T-helper 1 cell treated with Interleukin-12 subunit alpha and Interleukin-12 subunit beta and Interleukin-4 antibody, amounts not matched to agents 30 ng/mL and 1 ng/mL, for 36 hours (primary cell): Measurements from ENCODE around the gene AHCTF1. TPM values are rescaled to one million over a fixed set of nuclear protein-coding genes. Genes with fewer than 3 reads are reported as not detected.

Experiments
- intact Hi-C: fragments of 100-400 bp; cut with micrococcal nuclease; formaldehyde crosslinking; loops from one replicate; pipeline ENCODE4 v1.15.1; 2024
- total RNA-seq: library from RNA; stranded (reverse); gene quantifications from 2 replicates; pipeline ENCODE4 v1.2.3, GENCODE V29; 2022

AHCTF1 gene
- total RNA-seq = 38.2 and 41.0 TPM in 2 replicates

- intact Hi-C loops = loop anchor here (1.0 to 10.0 kb wide), 15 partner anchors 24 to 1961 kb away; partner anchors contain the start of genes CNST, SCCPDH, SMYD3 and TFB2M
Observed at GRCh38 chr1:246931549-246932365, at the start of gene AHCTF1. Gene AHCTF1 (minus strand): TSS chr1:246931948. CDS start chr1:246918370, 13,578 bp downstream.

- intact Hi-C loops = no loop called here
Observed at GRCh38 chr1:246978785-246979184, 47.0 kb upstream of the AHCTF1 start.

GRCh38 chr1:246978281-246978680 lies 46.5 kb upstream of the AHCTF1 start:
- intact Hi-C loops = no loop called here

GRCh38 chr1:246971969-246972368 lies 40.2 kb upstream of the AHCTF1 start:
- intact Hi-C loops = loop anchor here (1.0 kb wide), 2 partner anchors 65 to 283 kb away; no protein-coding TSS in a partner anchor

- intact Hi-C loops = loop anchor here (1.0 kb wide), 2 partner anchors 64 to 282 kb away; no protein-coding TSS in a partner anchor
Observed at GRCh38 chr1:246971090-246971721, 39.5 kb upstream of the AHCTF1 start.

- intact Hi-C loops = no loop called here
Observed at GRCh38 chr1:246969621-246970020, 37.9 kb upstream of the AHCTF1 start.

GRCh38 chr1:246966502-246966901 lies 34.8 kb upstream of the AHCTF1 start:
- intact Hi-C loops = no loop called here

- intact Hi-C loops = no loop called here
Observed at GRCh38 chr1:246959944-246960693, 28.4 kb upstream of the AHCTF1 start.

GRCh38 chr1:246954126-246954525 lies 22.4 kb upstream of the AHCTF1 start:
- intact Hi-C loops = no loop called here

- intact Hi-C loops = no loop called here
Observed at GRCh38 chr1:246951413-246951812, 19.7 kb upstream of the AHCTF1 start.

GRCh38 chr1:246949956-246950355 lies 18.2 kb upstream of the AHCTF1 start:
- intact Hi-C loops = no loop called here

- intact Hi-C loops = no loop called here
Observed at GRCh38 chr1:246947255-246947654, 15.5 kb upstream of the AHCTF1 start.

- intact Hi-C loops = no loop called here
Observed at GRCh38 chr1:246946366-246946765, 14.6 kb upstream of the AHCTF1 start.

- intact Hi-C loops = loop anchor here (5.0 to 10.0 kb wide), 4 partner anchors 602 to 1777 kb away; no protein-coding TSS in a partner anchor
Observed at GRCh38 chr1:246934765-246935164, 3.0 kb upstream of the AHCTF1 start.

- intact Hi-C loops = loop anchor here (2.0 to 10.0 kb wide), 5 partner anchors 602 to 1963 kb away; no protein-coding TSS in a partner anchor
Observed at GRCh38 chr1:246933893-246934292, 2.1 kb upstream of the AHCTF1 start.

GRCh38 chr1:246932366-246932700 lies 585 bp upstream of the AHCTF1 start:
- intact Hi-C loops = loop anchor here (1.0 to 10.0 kb wide), 12 partner anchors 25 to 1962 kb away; partner anchors contain the start of genes CNST, SCCPDH, TFB2M and ZNF496

GRCh38 chr1:246930830-246931548 lies 759 bp downstream of the AHCTF1 start:
- intact Hi-C loops = loop anchor here (2.0 to 10.0 kb wide), 7 partner anchors 38 to 1896 kb away; partner anchors contain the start of gene SMYD3

GRCh38 chr1:246925997-246926626 lies 5.6 kb downstream of the AHCTF1 start:
- intact Hi-C loops = no loop called here

GRCh38 chr1:246923900-246924299 lies 7.8 kb downstream of the AHCTF1 start:
- intact Hi-C loops = loop anchor here (5.0 kb wide), 1 partner anchor 1307 kb away; no protein-coding TSS in a partner anchor

GRCh38 chr1:246923482-246923881 lies 8.3 kb downstream of the AHCTF1 start:
- intact Hi-C loops = loop anchor here (5.0 kb wide), 1 partner anchor 1306 kb away; no protein-coding TSS in a partner anchor
